ENCODE results near the gene GRIN2A. TPM values are rescaled to one million over a fixed set of nuclear protein-coding genes. Genes with fewer than 3 reads are reported as not detected.

The GRIN2A gene
- total RNA-seq, 4 donors from 2014 or later: 0.25 to 26.1 (median 13.5) TPM

GRCh38 chr16:10226141-10226986, 44.1 kb upstream of the GRIN2A start:
- TF ChIP-seq POLR2A (IDR thresholded peaks at IDR 0.05) (no peak), CTCF (IDR thresholded peaks at IDR 0.05) (no peak)
- 28 to 30% methylated on average over 8 to 9 of the region's 9 CpGs for WGBS, 2 donors (ENCODE audit: low coverage in 1 of 2)

GRCh38 chr16:10225653-10226052, 43.4 kb upstream of the GRIN2A start:
- 65 to 84% methylated on average over 4 to 5 of the region's 6 CpGs for WGBS, 2 donors (ENCODE audit: low coverage in 1 of 2)
- H3K4me1 ChIP-seq: no peaks in the 10 kb centered on the region

More at GRCh38 chr16:10226141-10226986, 44.1 kb upstream of the GRIN2A start:
- no peaks in the 10 kb centered on the region for H3K4me1 ChIP-seq
- peaks cover 56% of the 10 kb centered on the region for H3K27me3 ChIP-seq
- no peak overlapping the region for H3K27ac ChIP-seq
- H3K4me3 ChIP-seq: no peak overlapping the region
- ATAC-seq: no peak
- H3K36me3 ChIP-seq: no peaks in the 10 kb centered on the region
- no peaks in the 10 kb centered on the region for H3K9me3 ChIP-seq

GRCh38 chr16:10224850-10225249, 42.6 kb upstream of the GRIN2A start:
- H3K9me3 ChIP-seq: no peaks in the 10 kb centered on the region
- no peak for TF ChIP-seq POLR2AphosphoS5 (IDR thresholded peaks at IDR 0.05)
- no peak for TF ChIP-seq EP300 (IDR thresholded peaks at IDR 0.05)
- no peak for TF ChIP-seq CTCF (IDR thresholded peaks at IDR 0.05)
- TF ChIP-seq POLR2A (IDR thresholded peaks at IDR 0.05): no peak
- no peaks in the 10 kb centered on the region for H3K36me3 ChIP-seq
- H3K4me1 ChIP-seq: no peaks in the 10 kb centered on the region
- WGBS, 2 donors (ENCODE audit: low coverage in 1 of 2): 75 to 85% methylated on average over 3 to 4 of the region's 4 CpGs
- no peak for ATAC-seq
- H3K27me3 ChIP-seq: peaks cover 59% of the 10 kb centered on the region
- no peak overlapping the region for H3K27ac ChIP-seq
- H3K4me3 ChIP-seq: no peak overlapping the region

More at GRCh38 chr16:10225653-10226052, 43.4 kb upstream of the GRIN2A start:
- peaks cover 56% of the 10 kb centered on the region for H3K27me3 ChIP-seq
- TF ChIP-seq CTCF (IDR thresholded peaks at IDR 0.05): no peak
- no peak for TF ChIP-seq POLR2A (IDR thresholded peaks at IDR 0.05)
- no peak for TF ChIP-seq POLR2AphosphoS5 (IDR thresholded peaks at IDR 0.05)
- TF ChIP-seq EP300 (IDR thresholded peaks at IDR 0.05): no peak
- H3K9me3 ChIP-seq: no peaks in the 10 kb centered on the region
- no peak overlapping the region for H3K4me3 ChIP-seq
- H3K27ac ChIP-seq: no peak overlapping the region
- no peak for ATAC-seq
- no peaks in the 10 kb centered on the region for H3K36me3 ChIP-seq

GRCh38 chr16:10220942-10221341, 38.7 kb upstream of the GRIN2A start:
- H3K4me3 ChIP-seq: no peak overlapping the region

More at GRCh38 chr16:10220942-10221341, 38.7 kb upstream of the GRIN2A start:
- H3K27me3 ChIP-seq: peaks cover 42% of the 10 kb centered on the region
- H3K36me3 ChIP-seq: no peaks in the 10 kb centered on the region
- ATAC-seq: no peak
- no peaks in the 10 kb centered on the region for H3K4me1 ChIP-seq
- no peaks in the 10 kb centered on the region for H3K9me3 ChIP-seq
- TF ChIP-seq POLR2A (IDR thresholded peaks at IDR 0.05) (no peak), CTCF (IDR thresholded peaks at IDR 0.05) (no peak), EP300 (IDR thresholded peaks at IDR 0.05) (no peak), POLR2AphosphoS5 (IDR thresholded peaks at IDR 0.05) (no peak)
- no peak overlapping the region for H3K27ac ChIP-seq
- WGBS, 2 donors (ENCODE audit: low coverage in 1 of 2): 67 to 79% methylated on average over 1 to 3 of the region's 3 CpGs

Data from gastroesophageal sphincter (tissue), 4 donors.